Measurements from ENCODE around the gene LGALS9.
A peak's percentile ranks its signal among the peaks of the same experiment; 100 is the strongest.
"Not testable (repeated sequence)": the region's sequence is repeated elsewhere in the genome, so short reads cannot be mapped to it uniquely, and the experiment has no call there.

The LGALS9 gene

DNA sequence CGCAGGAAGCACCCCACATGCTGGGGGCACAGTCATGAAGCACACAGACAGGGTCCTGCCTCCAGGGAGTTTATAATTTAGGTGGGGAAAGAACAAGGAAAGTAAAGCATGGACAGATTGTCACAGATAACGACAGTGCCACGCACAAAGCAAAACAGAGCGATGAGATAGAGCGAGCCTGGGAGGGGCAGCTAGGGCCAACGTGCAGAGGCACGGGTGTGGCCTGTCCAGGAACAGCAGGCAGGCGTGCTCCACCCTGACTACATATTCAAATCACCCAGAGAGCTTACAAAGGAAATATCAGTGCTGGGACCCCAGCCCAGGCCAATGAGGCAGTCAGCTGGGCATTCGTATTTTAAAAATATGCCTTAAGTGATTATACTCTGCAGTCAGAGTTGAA lies 16.8 kb downstream of the LGALS9 start:
- Histone ChIP-seq H3K4me2 (ENCODE audit: low read length) (no peak overlapping the region), H2AK5ac (ENCODE audit: low read length) (no peak overlapping the region), H2BK120ac (ENCODE audit: low read depth, low read length) (no peak overlapping the region), H3K27ac (ENCODE audit: low read depth, low read length) (no peak overlapping the region), H4K8ac (ENCODE audit: low read depth, low read length) (no peak overlapping the region), H3K79me2 (ENCODE audit: control insufficient read depth, insufficient read depth, low read length) (no peaks in the 10 kb centered on the region), H3K4ac (ENCODE audit: low read depth, low read length) (no peak overlapping the region), H2BK5ac (ENCODE audit: low read length) (no peak overlapping the region), H3K27me3 (ENCODE audit: insufficient read depth, low read length, poor library complexity) (no peaks in the 10 kb centered on the region), H3K56ac (ENCODE audit: low read length) (no peak overlapping the region), H3K9ac (ENCODE audit: low read length) (no peak overlapping the region), H3K23ac (ENCODE audit: low read length) (no peak overlapping the region), H3K79me1 (ENCODE audit: low read length) (no peaks in the 10 kb centered on the region), H3K18ac (ENCODE audit: low read length) (no peak overlapping the region), H3K4me3 (ENCODE audit: low read length) (no peak overlapping the region), H4K5ac (ENCODE audit: low read length) (no peak overlapping the region), H3K4me1 (ENCODE audit: control insufficient read depth, low read depth, low read length) (no peaks in the 10 kb centered on the region), H3K36me3 (ENCODE audit: control insufficient read depth, insufficient read depth, low read length) (no peaks in the 10 kb centered on the region), H2BK15ac (replicated peaks; ENCODE audit: low read depth) (no peak overlapping the region)
- no CpG with 5 or more reads among the region's 9 CpGs for WGBS (ENCODE audit: extremely low coverage, insufficient coverage, low lambda C conversion rate)
- DNase-seq = no peak

- H3K4me1 ChIP-seq (ENCODE audit: control insufficient read depth, low read depth, low read length); H3K79me2 ChIP-seq (ENCODE audit: control insufficient read depth, insufficient read depth, low read length); H3K18ac ChIP-seq (ENCODE audit: low read length); H2AK5ac ChIP-seq (ENCODE audit: low read length); H2BK120ac ChIP-seq (ENCODE audit: low read depth, low read length); H3K56ac ChIP-seq (ENCODE audit: low read length); H3K27me3 ChIP-seq (ENCODE audit: insufficient read depth, low read length, poor library complexity); DNase-seq; H3K4me3 ChIP-seq (ENCODE audit: low read length); H3K4me2 ChIP-seq (ENCODE audit: low read length); H3K36me3 ChIP-seq (ENCODE audit: control insufficient read depth, insufficient read depth, low read length); H3K27ac ChIP-seq (ENCODE audit: low read depth, low read length); H4K8ac ChIP-seq (ENCODE audit: low read depth, low read length); H3K23ac ChIP-seq (ENCODE audit: low read length); H3K9ac ChIP-seq (ENCODE audit: low read length); H3K4ac ChIP-seq (ENCODE audit: low read depth, low read length); H4K5ac ChIP-seq (ENCODE audit: low read length); H2BK5ac ChIP-seq (ENCODE audit: low read length); H2BK15ac ChIP-seq (replicated peaks; ENCODE audit: low read depth); H3K79me1 ChIP-seq (ENCODE audit: low read length): not testable (repeated sequence)
- no CpG with 5 or more reads among the region's 5 CpGs for WGBS (ENCODE audit: extremely low coverage, insufficient coverage, low lambda C conversion rate)
Observed at GRCh38 chr17:27649111-27649571, 18.2 kb downstream of the LGALS9 start.

DNA sequence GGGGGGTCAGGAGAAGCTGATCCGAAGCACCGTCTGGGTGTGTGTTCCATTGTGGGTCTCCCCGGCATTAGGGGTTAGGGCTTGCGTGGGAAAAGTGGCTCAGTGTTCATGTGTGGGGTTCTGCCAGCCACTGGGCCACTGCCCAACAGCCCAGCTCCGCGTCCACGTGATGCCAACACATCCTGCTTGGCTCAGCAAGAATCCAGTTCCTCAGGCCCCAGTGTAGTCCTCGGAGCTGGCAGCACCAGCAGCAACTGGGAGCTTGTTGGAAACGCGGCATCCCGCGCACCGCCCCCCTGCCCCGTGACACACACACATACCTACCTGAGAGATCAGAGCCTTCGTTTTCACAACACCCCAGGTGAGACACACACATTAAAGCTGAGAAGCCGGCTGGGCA lies 18.9 kb downstream of the LGALS9 start:
- H4K5ac ChIP-seq (ENCODE audit: low read length) = no peak overlapping the region
- no peak overlapping the region for H3K27ac ChIP-seq (ENCODE audit: low read depth, low read length)
- H2BK120ac ChIP-seq (ENCODE audit: low read depth, low read length) = no peak overlapping the region
- H2BK15ac ChIP-seq (replicated peaks; ENCODE audit: low read depth) = no peak overlapping the region
- no peak overlapping the region for H3K23ac ChIP-seq (ENCODE audit: low read length)
- H3K9ac ChIP-seq (ENCODE audit: low read length) = no peak overlapping the region
- H4K8ac ChIP-seq (ENCODE audit: low read depth, low read length) = no peak overlapping the region
- no CpG with 5 or more reads among the region's 16 CpGs for WGBS (ENCODE audit: extremely low coverage, insufficient coverage, low lambda C conversion rate)
- no peak overlapping the region for H2AK5ac ChIP-seq (ENCODE audit: low read length)
- H3K36me3 ChIP-seq (ENCODE audit: control insufficient read depth, insufficient read depth, low read length) = no peaks in the 10 kb centered on the region
- no peak overlapping the region for H3K4me2 ChIP-seq (ENCODE audit: low read length)
- H3K18ac ChIP-seq (ENCODE audit: low read length) = no peak overlapping the region
- H3K4me3 ChIP-seq (ENCODE audit: low read length) = no peak overlapping the region
- H3K79me2 ChIP-seq (ENCODE audit: control insufficient read depth, insufficient read depth, low read length) = no peaks in the 10 kb centered on the region
- no peak for DNase-seq
- H3K56ac ChIP-seq (ENCODE audit: low read length) = no peak overlapping the region
- H2BK5ac ChIP-seq (ENCODE audit: low read length) = no peak overlapping the region
- no peaks in the 10 kb centered on the region for H3K4me1 ChIP-seq (ENCODE audit: control insufficient read depth, low read depth, low read length)
- H3K27me3 ChIP-seq (ENCODE audit: insufficient read depth, low read length, poor library complexity) = no peaks in the 10 kb centered on the region
- H3K79me1 ChIP-seq (ENCODE audit: low read length) = no peaks in the 10 kb centered on the region
- H3K4ac ChIP-seq (ENCODE audit: low read depth, low read length) = no peak overlapping the region

- H4K5ac ChIP-seq (ENCODE audit: low read length) = no peak overlapping the region
- H2BK120ac ChIP-seq (ENCODE audit: low read depth, low read length) = no peak overlapping the region
- H2BK15ac ChIP-seq (replicated peaks; ENCODE audit: low read depth) = no peak overlapping the region
- H3K18ac ChIP-seq (ENCODE audit: low read length) = no peak overlapping the region
- WGBS (ENCODE audit: extremely low coverage, insufficient coverage, low lambda C conversion rate) = no CpG with 5 or more reads among the region's 11 CpGs
- H3K23ac ChIP-seq (ENCODE audit: low read length) = no peak overlapping the region
- no peaks in the 10 kb centered on the region for H3K79me2 ChIP-seq (ENCODE audit: control insufficient read depth, insufficient read depth, low read length)
- no peak overlapping the region for H3K9ac ChIP-seq (ENCODE audit: low read length)
- H2BK5ac ChIP-seq (ENCODE audit: low read length) = no peak overlapping the region
- no peak overlapping the region for H3K4me2 ChIP-seq (ENCODE audit: low read length)
- H3K4me1 ChIP-seq (ENCODE audit: control insufficient read depth, low read depth, low read length) = no peaks in the 10 kb centered on the region
- H3K79me1 ChIP-seq (ENCODE audit: low read length) = no peaks in the 10 kb centered on the region
- no peaks in the 10 kb centered on the region for H3K27me3 ChIP-seq (ENCODE audit: insufficient read depth, low read length, poor library complexity)
- no peak overlapping the region for H2AK5ac ChIP-seq (ENCODE audit: low read length)
- H3K27ac ChIP-seq (ENCODE audit: low read depth, low read length) = no peak overlapping the region
- DNase-seq = no peak
- H4K8ac ChIP-seq (ENCODE audit: low read depth, low read length) = no peak overlapping the region
- H3K56ac ChIP-seq (ENCODE audit: low read length) = no peak overlapping the region
- H3K4me3 ChIP-seq (ENCODE audit: low read length) = no peak overlapping the region
- H3K36me3 ChIP-seq (ENCODE audit: control insufficient read depth, insufficient read depth, low read length) = no peaks in the 10 kb centered on the region
- H3K4ac ChIP-seq (ENCODE audit: low read depth, low read length) = no peak overlapping the region
Observed at GRCh38 chr17:27650836-27651235, 19.8 kb downstream of the LGALS9 start.

DNA sequence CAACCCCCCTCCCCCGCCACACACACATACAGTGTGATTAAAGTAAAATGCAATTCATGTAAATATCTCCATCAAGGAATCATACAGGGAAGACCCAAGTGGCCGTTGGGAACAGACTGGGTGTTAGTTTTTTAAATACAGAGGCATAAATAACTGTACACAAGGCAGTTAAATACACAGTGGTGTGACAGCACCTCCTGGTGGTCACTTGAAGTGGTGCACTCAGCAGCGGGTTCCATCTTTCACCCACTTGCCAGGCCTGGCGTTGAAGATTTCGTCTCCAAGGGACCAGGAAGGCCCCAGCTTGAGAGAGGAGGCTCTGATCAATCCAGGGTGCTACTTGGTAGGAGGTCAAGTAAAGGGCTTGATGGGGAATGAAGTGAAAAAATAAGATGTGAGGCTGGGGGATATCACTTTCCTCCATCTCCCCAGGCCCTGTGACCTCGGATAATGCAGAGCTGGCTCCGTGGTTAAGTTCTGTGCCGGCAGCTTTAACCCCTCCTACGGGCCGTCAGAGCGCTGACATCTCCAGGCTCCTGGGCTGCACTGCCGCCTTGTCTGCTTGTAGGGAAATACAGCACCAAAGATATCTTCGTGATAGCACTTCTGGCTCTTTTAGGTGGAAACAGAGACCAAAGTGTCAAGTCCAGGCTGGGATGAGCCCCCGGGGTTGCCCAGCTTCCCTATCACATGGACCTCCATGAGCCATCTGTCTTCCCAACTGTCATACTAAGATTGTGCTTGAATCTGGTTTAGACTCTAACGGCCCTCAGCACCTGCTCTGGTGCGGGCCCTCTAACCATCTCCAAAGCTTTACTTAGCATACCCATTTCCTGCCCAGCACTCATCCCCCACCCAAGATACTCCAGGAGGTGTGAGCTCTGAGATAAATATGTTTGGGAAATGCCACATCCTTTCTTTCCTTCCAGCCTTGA lies 20.7 kb downstream of the LGALS9 start:
- H3K23ac ChIP-seq (ENCODE audit: low read length) = no peak overlapping the region
- H3K79me1 ChIP-seq (ENCODE audit: low read length) = no peaks in the 10 kb centered on the region
- H4K8ac ChIP-seq (ENCODE audit: low read depth, low read length) = no peak overlapping the region
- H3K36me3 ChIP-seq (ENCODE audit: control insufficient read depth, insufficient read depth, low read length) = no peaks in the 10 kb centered on the region
- no peak overlapping the region for H3K4me3 ChIP-seq (ENCODE audit: low read length)
- no peak overlapping the region for H3K56ac ChIP-seq (ENCODE audit: low read length)
- DNase-seq = peak; percentile 36
- no peaks in the 10 kb centered on the region for H3K27me3 ChIP-seq (ENCODE audit: insufficient read depth, low read length, poor library complexity)
- no peak overlapping the region for H2BK15ac ChIP-seq (replicated peaks; ENCODE audit: low read depth)
- H3K27ac ChIP-seq (ENCODE audit: low read depth, low read length) = no peak overlapping the region
- H4K5ac ChIP-seq (ENCODE audit: low read length) = no peak overlapping the region
- no peaks in the 10 kb centered on the region for H3K79me2 ChIP-seq (ENCODE audit: control insufficient read depth, insufficient read depth, low read length)
- no peak overlapping the region for H2BK5ac ChIP-seq (ENCODE audit: low read length)
- WGBS (ENCODE audit: extremely low coverage, insufficient coverage, low lambda C conversion rate) = no CpG with 5 or more reads among the region's 16 CpGs
- no peak overlapping the region for H3K4me2 ChIP-seq (ENCODE audit: low read length)
- H3K4me1 ChIP-seq (ENCODE audit: control insufficient read depth, low read depth, low read length) = no peaks in the 10 kb centered on the region
- no peak overlapping the region for H3K18ac ChIP-seq (ENCODE audit: low read length)
- no peak overlapping the region for H2AK5ac ChIP-seq (ENCODE audit: low read length)
- H3K9ac ChIP-seq (ENCODE audit: low read length) = no peak overlapping the region
- no peak overlapping the region for H3K4ac ChIP-seq (ENCODE audit: low read depth, low read length)
- H2BK120ac ChIP-seq (ENCODE audit: low read depth, low read length) = no peak overlapping the region

Measured in mesendoderm (in vitro differentiated cells).